SW 1271 (cell line): Measurements from ENCODE around the gene GNL1.
"Not testable (repeated sequence)": the region's sequence is repeated elsewhere in the genome, so short reads cannot be mapped to it uniquely, and the experiment has no call there.

Source experiments
- DNase-seq, 2 experiments: peaks; one replicate each; lab custom pipeline; 2025; lab: John Stamatoyannopoulos, UW

The GNL1 gene

GRCh38 chr6:30497261-30497599 lies 59.1 kb downstream of the GNL1 start:
- DNase-seq = not testable (repeated sequence)

DNA sequence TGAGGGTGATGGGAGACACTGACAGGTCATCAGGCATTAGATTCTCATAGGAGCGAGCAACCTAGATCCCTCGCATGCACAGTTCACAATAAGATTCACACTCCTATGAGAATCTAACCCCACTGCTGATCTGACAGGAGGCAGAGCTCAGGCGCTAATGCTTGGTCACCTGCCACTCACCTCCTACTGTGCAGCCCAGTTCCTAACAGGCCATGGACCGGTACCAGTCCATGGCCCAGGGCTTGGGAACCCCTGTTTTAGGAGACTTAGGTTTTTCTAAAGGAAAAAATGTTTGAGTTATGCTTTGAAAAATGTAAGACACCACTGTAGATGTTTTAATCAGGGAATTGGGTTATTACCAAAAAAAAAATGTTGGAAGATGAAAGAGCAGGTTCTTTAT lies 60.3 kb downstream of the GNL1 start:
- no peak for DNase-seq

- DNase-seq = not testable (repeated sequence)
These were observed 61.2 kb downstream of the GNL1 start for GRCh38 chr6:30495060-30495459.

GRCh38 chr6:30494291-30494861 lies 61.9 kb downstream of the GNL1 start:
- DNase-seq = no peak

DNA sequence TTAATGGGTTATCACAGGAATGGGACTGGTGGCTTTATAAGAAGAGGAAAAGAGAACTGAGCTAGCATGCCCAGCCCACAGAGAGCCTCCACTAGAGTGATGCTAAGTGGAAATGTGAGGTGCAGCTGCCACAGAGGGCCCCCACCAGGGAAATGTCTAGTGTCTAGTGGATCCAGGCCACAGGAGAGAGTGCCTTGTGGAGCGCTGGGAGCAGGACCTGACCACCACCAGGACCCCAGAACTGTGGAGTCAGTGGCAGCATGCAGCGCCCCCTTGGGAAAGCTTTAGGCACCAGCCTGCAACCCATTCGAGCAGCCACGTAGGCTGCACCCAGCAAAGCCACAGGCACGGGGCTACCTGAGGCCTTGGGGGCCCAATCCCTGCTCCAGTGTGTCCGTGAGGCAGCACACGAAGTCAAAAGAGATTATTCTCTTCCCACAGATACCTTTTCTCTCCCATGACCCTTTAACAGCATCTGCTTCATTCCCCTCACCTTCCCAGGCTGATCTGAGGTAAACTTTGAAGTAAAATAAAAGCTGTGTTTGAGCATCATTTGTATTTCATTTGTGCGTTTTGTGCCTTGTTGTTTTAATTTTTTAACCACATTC lies 62.5 kb downstream of the GNL1 start:
- DNase-seq = no peak

DNA sequence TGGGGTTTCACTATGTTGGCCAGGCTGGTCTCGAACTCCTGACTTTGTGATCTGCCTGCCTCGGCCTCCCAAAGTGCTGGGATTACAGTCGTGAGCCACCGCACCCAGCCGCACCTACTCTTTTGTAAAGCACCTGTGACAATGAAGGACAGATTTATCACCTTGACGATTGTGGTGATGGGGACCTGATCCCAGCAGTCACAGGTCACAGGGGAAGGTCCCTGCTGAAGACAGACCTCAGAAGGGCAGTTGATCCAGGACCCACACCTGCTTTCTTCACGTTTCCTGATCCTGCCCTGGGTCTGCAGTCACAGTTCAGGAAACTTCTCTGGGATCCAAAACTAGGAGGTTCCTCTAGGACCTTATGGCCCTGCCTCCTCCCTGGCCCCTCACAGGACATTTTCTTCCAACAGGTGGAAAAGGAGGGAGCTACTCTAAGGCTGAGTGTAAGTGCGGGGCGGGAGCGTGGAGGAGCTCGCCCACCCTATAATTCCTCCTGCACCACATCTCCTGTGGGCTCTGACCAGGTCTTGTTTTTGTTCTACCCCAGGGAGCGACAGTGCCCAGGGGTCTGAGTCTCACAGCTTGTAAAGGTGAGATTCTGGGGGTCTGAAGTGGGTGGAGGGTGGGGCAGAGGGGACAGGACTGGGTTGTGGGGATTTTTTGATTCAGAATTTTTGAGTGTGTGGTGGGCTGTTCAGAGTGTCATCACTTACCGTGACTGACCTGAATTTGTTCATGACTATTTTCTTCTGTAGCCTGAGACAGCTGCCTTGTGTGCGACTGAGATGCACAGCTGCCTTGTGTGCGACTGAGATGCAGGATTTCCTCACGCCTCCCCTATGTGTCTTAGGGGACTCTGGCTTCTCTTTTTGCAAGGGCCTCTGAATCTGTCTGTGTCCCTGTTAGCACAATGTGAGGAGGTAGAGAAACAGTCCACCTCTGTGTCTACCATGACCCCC lies 64.0 kb downstream of the GNL1 start:
- no peak for DNase-seq
